HEK293 (cell line): ENCODE data around the gene SF3B2.
A peak's percentile ranks its signal among the peaks of the same experiment; 100 is the strongest.

Source experiments
- CTCF ChIA-PET: fragments of 350-600 bp; formaldehyde crosslinking; extraction: SDS; loops from one replicate; lab custom pipeline; 2021; ENCODE audit warnings: antibody characterized with exemption; lab: Yijun Ruan, JAX
- POLR2A ChIA-PET: fragments of 300-600 bp; formaldehyde crosslinking; extraction: SDS; loops from one replicate; lab custom pipeline; 2020; ENCODE audit warnings: antibody characterized with exemption, inconsistent platforms; lab: Yijun Ruan, JAX
- H3K27ac ChIP-seq: fragments of 200-500 bp; sonication (Bioruptor generic); 2 replicates; pipeline ENCODE4 v1.5.1; 2014; ENCODE audit warnings: low read depth, low read length, control low read depth, inconsistent platforms; ENCODE audit errors: extremely low read depth
- H3K36me3 ChIP-seq, 2 experiments: fragments of 200-500 bp in 1 of 2; sonication (Bioruptor generic) in 1 of 2; 1 replicate in 1 of 2; 2 replicates in 1 of 2; pipeline ENCODE4 v1.5.1; 2014 to 2017; ENCODE audit warnings: inconsistent platforms in 2 of 2, low read length in 2 of 2; ENCODE audit not compliant: control insufficient read depth in 2 of 2, insufficient read depth in 1 of 2
- H3K4me1 ChIP-seq: fragments of 200-500 bp; sonication (Bioruptor generic); 2 replicates; pipeline ENCODE4 v1.5.1; 2014; ENCODE audit warnings: mild to moderate bottlenecking, low read length, inconsistent platforms; ENCODE audit not compliant: control insufficient read depth, insufficient read depth
- H3K4me3 ChIP-seq: 2 replicates; pipeline ENCODE4 v1.5.1; 2011; ENCODE audit warnings: low read depth, mild to moderate bottlenecking, control low read depth, low read length, moderate library complexity
- H3K9me3 ChIP-seq: fragments of 200-500 bp; sonication (Bioruptor generic); 2 replicates; pipeline ENCODE4 v1.5.1; 2014; ENCODE audit warnings: low read depth, low read length, inconsistent platforms; ENCODE audit not compliant: control insufficient read depth, insufficient read depth
- BCL11B ChIP-seq: fragments of 450-650 bp; formaldehyde crosslinking; IDR thresholded peaks from 2 replicates; pipeline ENCODE4 v1.5.1; 2016; ENCODE audit warnings: low read depth, missing biosample characterization, missing genetic modification characterization
- FEZF1 ChIP-seq: fragments of 450-650 bp; formaldehyde crosslinking; IDR thresholded peaks from 2 replicates; pipeline ENCODE4 v1.5.1; 2016; ENCODE audit warnings: missing biosample characterization, missing genetic modification characterization
- GLIS1 ChIP-seq: fragments of 450-650 bp; formaldehyde crosslinking; IDR thresholded peaks from 2 replicates; pipeline ENCODE4 v1.5.1; 2016; ENCODE audit warnings: missing biosample characterization, missing genetic modification characterization
- KLF1 ChIP-seq: fragments of 450-650 bp; formaldehyde crosslinking; IDR thresholded peaks from 2 replicates; pipeline ENCODE4 v1.5.1; 2016; ENCODE audit warnings: missing biosample characterization, missing genetic modification characterization
- SALL2 ChIP-seq: fragments of 450-650 bp; formaldehyde crosslinking; IDR thresholded peaks from 2 replicates; pipeline ENCODE4 v1.5.0; 2017; ENCODE audit warnings: missing biosample characterization, mild to moderate bottlenecking, missing genetic modification characterization, borderline replicate concordance
- SP2 ChIP-seq: fragments of 450-650 bp; formaldehyde crosslinking; IDR thresholded peaks from 2 replicates; pipeline ENCODE4 v1.5.1; 2016; ENCODE audit warnings: missing biosample characterization, missing genetic modification characterization
- SP7 ChIP-seq: fragments of 450-650 bp; formaldehyde crosslinking; IDR thresholded peaks from 2 replicates; pipeline ENCODE4 v1.5.1; 2016; ENCODE audit warnings: missing biosample characterization, missing genetic modification characterization
- ZBTB17 ChIP-seq: fragments of 450-650 bp; formaldehyde crosslinking; IDR thresholded peaks from 2 replicates; pipeline ENCODE4 v1.5.1; 2016; ENCODE audit warnings: missing biosample characterization, missing genetic modification characterization
- ZBTB7A ChIP-seq: fragments of 450-650 bp; formaldehyde crosslinking; IDR thresholded peaks from 2 replicates; pipeline ENCODE4 v1.5.1; 2016; ENCODE audit warnings: low read depth, missing biosample characterization, missing genetic modification characterization
- ZNF121 ChIP-seq: fragments of 450-650 bp; formaldehyde crosslinking; IDR thresholded peaks from 2 replicates; pipeline ENCODE4 v1.5.1; 2016; ENCODE audit warnings: missing biosample characterization, missing genetic modification characterization
- ZNF146 ChIP-seq: fragments of 450-650 bp; formaldehyde crosslinking; IDR thresholded peaks from 2 replicates; pipeline ENCODE4 v1.5.1; 2016; ENCODE audit warnings: missing biosample characterization, missing genetic modification characterization
- ZNF157 ChIP-seq: fragments of 450-650 bp; formaldehyde crosslinking; IDR thresholded peaks from 2 replicates; pipeline ENCODE4 v1.5.1; 2016; ENCODE audit warnings: missing biosample characterization, missing genetic modification characterization
- ZNF169 ChIP-seq: fragments of 450-650 bp; formaldehyde crosslinking; IDR thresholded peaks from 2 replicates; pipeline ENCODE4 v1.5.1; 2016; ENCODE audit warnings: missing biosample characterization, missing genetic modification characterization
- ZNF274 ChIP-seq, 2 experiments: fragments of 200-500 bp in 1 of 2; fragments of 450-650 bp in 1 of 2; sonication (Bioruptor generic) in 1 of 2; formaldehyde crosslinking in 1 of 2; IDR thresholded peaks; 2 replicates each; pipeline versions ENCODE4 v1.5.1 to v1.6.1; 2014 to 2016; ENCODE audit warnings: borderline replicate concordance in 1 of 2, inconsistent platforms in 1 of 2, low read length in 1 of 2, missing biosample characterization in 1 of 2, missing genetic modification characterization in 1 of 2
- ZNF292 ChIP-seq: fragments of 450-650 bp; formaldehyde crosslinking; IDR thresholded peaks from 2 replicates; pipeline ENCODE4 v1.5.1; 2016; ENCODE audit warnings: low read depth, missing biosample characterization, missing genetic modification characterization, borderline replicate concordance
- ZNF501 ChIP-seq: fragments of 450-650 bp; formaldehyde crosslinking; IDR thresholded peaks from 2 replicates; pipeline ENCODE4 v1.5.1; 2016; ENCODE audit warnings: missing biosample characterization, missing genetic modification characterization
- ZNF521 ChIP-seq: fragments of 450-650 bp; formaldehyde crosslinking; IDR thresholded peaks from 2 replicates; pipeline ENCODE4 v1.5.1; 2017; ENCODE audit warnings: missing biosample characterization, mild to moderate bottlenecking, missing genetic modification characterization
- ZNF571 ChIP-seq: fragments of 450-650 bp; formaldehyde crosslinking; IDR thresholded peaks from 2 replicates; pipeline ENCODE4 v1.5.0; 2017; ENCODE audit warnings: missing biosample characterization, missing genetic modification characterization
- ZNF600 ChIP-seq: fragments of 450-650 bp; formaldehyde crosslinking; IDR thresholded peaks from 2 replicates; pipeline ENCODE4 v1.5.1; 2016; ENCODE audit warnings: missing biosample characterization, missing genetic modification characterization
- ZNF776 ChIP-seq: fragments of 450-650 bp; formaldehyde crosslinking; IDR thresholded peaks from 2 replicates; pipeline ENCODE4 v1.5.0; 2017; ENCODE audit warnings: missing biosample characterization, missing genetic modification characterization, borderline replicate concordance
- ZSCAN30 ChIP-seq: fragments of 450-650 bp; IDR thresholded peaks from 2 replicates; pipeline ENCODE4 v1.5.1; 2018; ENCODE audit warnings: missing biosample characterization, mild to moderate bottlenecking, missing genetic modification characterization, moderate library complexity
- TF ChIP-seq, protein P1 (sequence below): fragments of 450-650 bp; formaldehyde crosslinking; optimal IDR thresholded peaks from 2 replicates; pipeline ENCODE3; 2016; ENCODE audit warnings: missing biosample characterization, mild to moderate bottlenecking, missing genetic modification characterization
- TF ChIP-seq, protein P2 (sequence below): fragments of 450-650 bp; IDR thresholded peaks from 2 replicates; pipeline ENCODE4 v1.5.1; 2018; ENCODE audit warnings: missing biosample characterization, mild to moderate bottlenecking, missing genetic modification characterization

SF3B2 gene

DNA sequence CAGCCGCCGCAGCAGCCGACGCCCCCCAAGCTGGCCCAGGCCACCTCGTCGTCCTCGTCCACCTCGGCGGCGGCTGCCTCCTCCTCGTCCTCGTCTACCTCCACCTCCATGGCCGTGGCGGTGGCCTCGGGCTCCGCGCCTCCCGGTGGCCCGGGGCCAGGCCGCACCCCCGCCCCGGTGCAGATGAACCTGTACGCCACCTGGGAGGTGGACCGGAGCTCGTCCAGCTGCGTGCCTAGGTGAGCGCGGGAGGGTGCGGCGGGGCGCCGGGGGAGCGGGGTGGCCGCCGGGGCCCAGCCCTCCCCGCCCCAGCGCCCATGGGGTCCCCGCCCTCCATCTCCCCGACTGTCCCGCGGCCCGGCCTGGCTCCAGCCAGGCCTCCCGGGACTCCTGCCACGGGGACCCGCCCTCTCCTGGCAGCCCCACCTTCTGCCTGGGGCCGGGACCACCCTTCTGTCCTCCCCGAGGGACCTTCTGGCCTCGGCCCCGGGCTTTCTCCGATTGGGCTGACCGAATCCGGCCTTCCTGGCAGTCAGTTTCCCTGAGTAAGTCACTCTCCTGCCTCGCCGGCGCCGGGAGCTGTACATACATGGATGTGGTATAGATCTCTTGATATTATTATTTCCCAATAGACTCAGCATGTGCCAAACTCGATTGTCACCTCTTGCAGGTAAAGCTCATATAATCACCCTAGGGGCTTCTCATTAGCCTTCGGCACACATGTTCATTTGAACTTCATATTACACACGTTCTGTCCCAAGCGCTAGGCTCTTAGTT is 18.6 kb downstream of the SF3B2 start (continued):
- TF ChIP-seq, protein P1, sequence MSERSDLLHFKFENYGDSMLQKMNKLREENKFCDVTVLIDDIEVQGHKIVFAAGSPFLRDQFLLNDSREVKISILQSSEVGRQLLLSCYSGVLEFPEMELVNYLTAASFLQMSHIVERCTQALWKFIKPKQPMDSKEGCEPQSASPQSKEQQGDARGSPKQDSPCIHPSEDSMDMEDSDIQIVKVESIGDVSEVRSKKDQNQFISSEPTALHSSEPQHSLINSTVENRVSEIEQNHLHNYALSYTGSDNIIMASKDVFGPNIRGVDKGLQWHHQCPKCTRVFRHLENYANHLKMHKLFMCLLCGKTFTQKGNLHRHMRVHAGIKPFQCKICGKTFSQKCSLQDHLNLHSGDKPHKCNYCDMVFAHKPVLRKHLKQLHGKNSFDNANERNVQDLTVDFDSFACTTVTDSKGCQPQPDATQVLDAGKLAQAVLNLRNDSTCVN (tag by site-specific recombination) = peak; percentile 19
- TF ChIP-seq KLF1 (tag by site-specific recombination) = peak; percentile 81
- TF ChIP-seq SP2 (tag by site-specific recombination) = peak; percentile 54

GRCh38 chr11:66071381-66071801 is 19.2 kb downstream of the SF3B2 start:
- POLR2A ChIA-PET = interaction anchor here (0.6 to 1.5 kb wide), 4 partner anchors 12 to 568 kb away, joined by 3 to 7 read pairs (median 4); no protein-coding TSS in a partner anchor
- no peaks in the 10 kb centered on the region; the same call in none of the 2 replicates for H3K4me1 ChIP-seq
- CTCF ChIA-PET = interaction anchor here (0.6 to 1.4 kb wide), 9 partner anchors 27 to 286 kb away, joined by 3 to 8 read pairs (median 4); no protein-coding TSS in a partner anchor
- peaks cover under 1 to 52% of the 10 kb centered on the region in 2 experiments for H3K36me3 ChIP-seq
- H3K27ac ChIP-seq = peak overlapping the region; percentile 81
- no peaks in the 10 kb centered on the region for H3K9me3 ChIP-seq
- TF ChIP-seq ZBTB17 (tag by site-specific recombination) = peak; percentile 84
- TF ChIP-seq, protein P2, sequence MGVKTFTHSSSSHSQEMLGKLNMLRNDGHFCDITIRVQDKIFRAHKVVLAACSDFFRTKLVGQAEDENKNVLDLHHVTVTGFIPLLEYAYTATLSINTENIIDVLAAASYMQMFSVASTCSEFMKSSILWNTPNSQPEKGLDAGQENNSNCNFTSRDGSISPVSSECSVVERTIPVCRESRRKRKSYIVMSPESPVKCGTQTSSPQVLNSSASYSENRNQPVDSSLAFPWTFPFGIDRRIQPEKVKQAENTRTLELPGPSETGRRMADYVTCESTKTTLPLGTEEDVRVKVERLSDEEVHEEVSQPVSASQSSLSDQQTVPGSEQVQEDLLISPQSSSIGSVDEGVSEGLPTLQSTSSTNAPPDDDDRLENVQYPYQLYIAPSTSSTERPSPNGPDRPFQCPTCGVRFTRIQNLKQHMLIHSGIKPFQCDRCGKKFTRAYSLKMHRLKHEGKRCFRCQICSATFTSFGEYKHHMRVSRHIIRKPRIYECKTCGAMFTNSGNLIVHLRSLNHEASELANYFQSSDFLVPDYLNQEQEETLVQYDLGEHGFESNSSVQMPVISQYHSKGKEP (tag by site-specific recombination) = no peak
- no peak for TF ChIP-seq ZNF274 (IDR thresholded peaks at IDR 0.05; ENCODE audit: low read length)
- TF ChIP-seq ZNF274 (tag by site-specific recombination; IDR thresholded peaks at IDR 0.05; ENCODE audit: borderline replicate concordance) = no peak
- H3K4me3 ChIP-seq = peak overlapping the region; percentile 76

DNA sequence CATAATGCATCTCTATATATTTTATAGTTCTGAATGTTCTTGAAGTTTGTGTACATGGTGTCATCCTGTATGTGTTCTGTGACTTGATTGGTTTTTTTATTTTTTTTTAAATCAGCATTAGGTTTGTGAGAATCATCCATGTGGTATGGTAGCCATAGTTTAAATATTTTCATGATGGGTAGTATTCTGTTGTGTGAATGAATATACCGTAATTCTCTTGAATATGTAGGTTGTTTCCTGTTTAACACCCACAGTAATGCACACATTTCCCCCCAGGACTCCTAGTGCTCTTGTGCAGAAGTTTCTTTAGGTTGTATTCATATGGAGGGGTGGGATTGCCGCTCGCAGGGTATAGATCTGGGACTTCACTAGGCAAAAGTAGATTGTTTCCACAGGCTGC is 19.9 kb downstream of the SF3B2 start:
- TF ChIP-seq SP7 (tag by site-specific recombination) = no peak
- no peak for TF ChIP-seq ZNF157
- TF ChIP-seq FEZF1 (tag by site-specific recombination) = no peak
- TF ChIP-seq ZNF169 (tag by site-specific recombination) = no peak
- TF ChIP-seq ZNF521 (tag by site-specific recombination) = no peak
- TF ChIP-seq ZNF121 (tag by site-specific recombination) = no peak
- no peak for TF ChIP-seq SALL2 (tag by site-specific recombination)
- no peak for TF ChIP-seq ZNF501
- no peak for TF ChIP-seq ZNF571 (tag by site-specific recombination)
- no peak for TF ChIP-seq BCL11B (tag by site-specific recombination)
- Histone ChIP-seq H3K4me3 (no peak overlapping the region), H3K4me1 (no peaks in the 10 kb centered on the region; the same call in none of the 2 replicates), H3K27ac (no peak overlapping the region), H3K9me3 (no peaks in the 10 kb centered on the region), H3K36me3 (peaks cover 0 to 50% of the 10 kb centered on the region in 2 experiments)
- ChIA-PET POLR2A (interaction anchor here (1.3 kb wide), 1 partner anchor 11 kb away, joined by 3 read pairs; no protein-coding TSS in a partner anchor), CTCF (interaction anchor here (0.8 to 1.4 kb wide), 5 partner anchors 28 to 64 kb away, joined by 3 to 8 read pairs (median 5); no protein-coding TSS in a partner anchor)

- ChIA-PET CTCF (no interaction called here), POLR2A (no interaction called here)
- Histone ChIP-seq H3K4me1 (no peaks in the 10 kb centered on the region; the same call in none of the 2 replicates), H3K4me3 (no peak overlapping the region), H3K36me3 (peaks cover 0 to 46% of the 10 kb centered on the region in 2 experiments; a peak in 2 of 3 replicates)
- TF ChIP-seq ZNF776 = no peak
- TF ChIP-seq GLIS1 = no peak
- TF ChIP-seq ZSCAN30 (tag by site-specific recombination) = no peak
- no peak for TF ChIP-seq ZNF146 (tag by site-specific recombination)
- no peak for TF ChIP-seq SP7 (tag by site-specific recombination)
- TF ChIP-seq ZNF292 = no peak
- no peak for TF ChIP-seq ZBTB7A (tag by site-specific recombination)
- TF ChIP-seq ZNF600 (tag by site-specific recombination) = no peak
- TF ChIP-seq, all 188 proteins: peak for 0
- Histone ChIP-seq H3K9me3 (no peaks in the 10 kb centered on the region), H3K27ac (no peak overlapping the region)
These were observed 20.4 kb downstream of the SF3B2 start for GRCh38 chr11:66072518-66072917.
